Measurements from ENCODE around the gene LRRK2.

The LRRK2 gene

DNA sequence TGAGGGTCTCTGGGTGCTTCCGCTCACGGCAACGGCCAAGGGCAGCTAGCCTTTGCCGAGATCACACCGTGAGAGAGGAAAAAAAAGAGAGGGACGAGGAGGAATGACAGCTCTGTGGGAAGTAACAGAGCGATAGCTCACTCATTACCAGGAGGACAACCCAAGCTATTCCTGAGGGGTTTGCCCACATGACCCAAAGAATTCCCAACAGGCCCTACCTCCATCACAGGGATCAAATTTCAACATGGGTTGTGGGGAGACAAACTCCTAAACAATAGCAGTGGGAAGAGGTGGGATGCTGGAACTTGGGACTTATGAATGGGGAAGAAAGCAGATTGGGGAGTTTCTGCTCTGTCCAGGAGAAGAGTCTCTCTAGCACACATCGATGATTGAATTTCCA lies 180.6 kb downstream of the LRRK2 start:
- TF ChIP-seq, protein P1, sequence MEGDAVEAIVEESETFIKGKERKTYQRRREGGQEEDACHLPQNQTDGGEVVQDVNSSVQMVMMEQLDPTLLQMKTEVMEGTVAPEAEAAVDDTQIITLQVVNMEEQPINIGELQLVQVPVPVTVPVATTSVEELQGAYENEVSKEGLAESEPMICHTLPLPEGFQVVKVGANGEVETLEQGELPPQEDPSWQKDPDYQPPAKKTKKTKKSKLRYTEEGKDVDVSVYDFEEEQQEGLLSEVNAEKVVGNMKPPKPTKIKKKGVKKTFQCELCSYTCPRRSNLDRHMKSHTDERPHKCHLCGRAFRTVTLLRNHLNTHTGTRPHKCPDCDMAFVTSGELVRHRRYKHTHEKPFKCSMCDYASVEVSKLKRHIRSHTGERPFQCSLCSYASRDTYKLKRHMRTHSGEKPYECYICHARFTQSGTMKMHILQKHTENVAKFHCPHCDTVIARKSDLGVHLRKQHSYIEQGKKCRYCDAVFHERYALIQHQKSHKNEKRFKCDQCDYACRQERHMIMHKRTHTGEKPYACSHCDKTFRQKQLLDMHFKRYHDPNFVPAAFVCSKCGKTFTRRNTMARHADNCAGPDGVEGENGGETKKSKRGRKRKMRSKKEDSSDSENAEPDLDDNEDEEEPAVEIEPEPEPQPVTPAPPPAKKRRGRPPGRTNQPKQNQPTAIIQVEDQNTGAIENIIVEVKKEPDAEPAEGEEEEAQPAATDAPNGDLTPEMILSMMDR (IDR thresholded peaks at IDR 0.05; ENCODE audit: poor library complexity, severe bottlenecking), result no peak
- no peak for ATAC-seq (ENCODE audit: low read depth)
- DNase-seq (ENCODE audit: low spot score), result no peak
- no peaks in the 10 kb centered on the region for H3K27me3 ChIP-seq (ENCODE audit: insufficient read depth, poor library complexity, severe bottlenecking)
- H3K9me3 ChIP-seq (ENCODE audit: severe bottlenecking), result no peaks in the 10 kb centered on the region
- H3K4me1 ChIP-seq (ENCODE audit: insufficient read depth, poor library complexity, severe bottlenecking), result no peaks in the 10 kb centered on the region
- H3K36me3 ChIP-seq (ENCODE audit: low read depth), result no peaks in the 10 kb centered on the region
- H3K27ac ChIP-seq (ENCODE audit: poor library complexity, severe bottlenecking), result no peak overlapping the region
- H3K4me3 ChIP-seq (ENCODE audit: severe bottlenecking), result no peak overlapping the region
